Loucy (cell line): ENCODE data around the gene MGMT.

Experiments used
- H2AFZ ChIP-seq: fragments of 200-600 bp; sonication (generic); 2 replicates; pipeline ENCODE4 v1.6.0; 2016; ENCODE audit warnings: antibody characterized with exemption, mild to moderate bottlenecking, low read length, moderate library complexity
- H3F3A ChIP-seq: fragments of 200-600 bp; 2 replicates; pipeline ENCODE4 v1.6.0; 2016; ENCODE audit warnings: antibody characterized with exemption, low read depth, mild to moderate bottlenecking
- H3K27me3 ChIP-seq: fragments of 200-600 bp; sonication (generic); 2 replicates; pipeline ENCODE4 v1.6.1; 2014; ENCODE audit warnings: low read length, mild to moderate bottlenecking; ENCODE audit not compliant: insufficient read depth, poor library complexity, severe bottlenecking
- H3K36me3 ChIP-seq: fragments of 200-600 bp; sonication (generic); 2 replicates; pipeline ENCODE4 v1.6.1; 2016; ENCODE audit warnings: low read length; ENCODE audit not compliant: insufficient read depth
- H3K4me1 ChIP-seq: fragments of 200-600 bp; sonication (generic); 2 replicates; pipeline ENCODE4 v1.5.1; 2014; ENCODE audit warnings: low read length, mild to moderate bottlenecking; ENCODE audit not compliant: insufficient read depth, poor library complexity, severe bottlenecking
- H3K4me2 ChIP-seq: fragments of 200-600 bp; sonication (generic); 2 replicates; pipeline ENCODE4 v1.6.0; 2014; ENCODE audit warnings: antibody characterized with exemption, low read length, low read depth, mild to moderate bottlenecking; ENCODE audit not compliant: poor library complexity, severe bottlenecking
- H3K4me3 ChIP-seq: fragments of 200-600 bp; sonication (generic); 2 replicates; pipeline ENCODE4 v1.5.1; 2014; ENCODE audit warnings: low read length, mild to moderate bottlenecking, mixed read lengths; ENCODE audit not compliant: poor library complexity, severe bottlenecking
- H3K79me2 ChIP-seq: fragments of 200-600 bp; sonication (generic); 2 replicates; pipeline ENCODE4 v1.6.1; 2014; ENCODE audit warnings: low read length; ENCODE audit not compliant: insufficient read depth
- H3K9ac ChIP-seq: fragments of 200-600 bp; sonication (generic); 2 replicates; pipeline ENCODE4 v1.6.0; 2014; ENCODE audit warnings: mild to moderate bottlenecking, low read depth, low read length, moderate library complexity; ENCODE audit not compliant: poor library complexity, severe bottlenecking
- H3K9me2 ChIP-seq: fragments of 200-600 bp; sonication (generic); replicated peaks from 2 replicates; pipeline ENCODE4 v1.6.1; 2016; ENCODE audit warnings: low read depth, low read length, mixed read lengths
- H3K9me3 ChIP-seq: fragments of 200-600 bp; sonication (generic); 2 replicates; pipeline ENCODE4 v1.6.1; 2014; ENCODE audit warnings: mild to moderate bottlenecking, antibody characterized with exemption, low read length, low read depth; ENCODE audit not compliant: insufficient read depth
- H4K20me1 ChIP-seq: fragments of 200-600 bp; sonication (generic); 2 replicates; pipeline ENCODE4 v1.6.0; 2014; ENCODE audit warnings: antibody characterized with exemption, low read length, mild to moderate bottlenecking; ENCODE audit not compliant: insufficient read depth, poor library complexity, severe bottlenecking
- CTCF ChIP-seq: fragments of 200-600 bp; sonication (generic); conservative IDR thresholded peaks from 2 replicates; pipeline ENCODE4 v1.5.1; 2014; ENCODE audit warnings: mild to moderate bottlenecking, antibody characterized with exemption, low read length
- EZH2phosphoT487 ChIP-seq: fragments of 200-600 bp; IDR thresholded peaks from 2 replicates; pipeline ENCODE4 v1.6.1; 2018; ENCODE audit warnings: antibody characterized with exemption, mild to moderate bottlenecking, moderate library complexity, borderline replicate concordance

The MGMT gene

DNA sequence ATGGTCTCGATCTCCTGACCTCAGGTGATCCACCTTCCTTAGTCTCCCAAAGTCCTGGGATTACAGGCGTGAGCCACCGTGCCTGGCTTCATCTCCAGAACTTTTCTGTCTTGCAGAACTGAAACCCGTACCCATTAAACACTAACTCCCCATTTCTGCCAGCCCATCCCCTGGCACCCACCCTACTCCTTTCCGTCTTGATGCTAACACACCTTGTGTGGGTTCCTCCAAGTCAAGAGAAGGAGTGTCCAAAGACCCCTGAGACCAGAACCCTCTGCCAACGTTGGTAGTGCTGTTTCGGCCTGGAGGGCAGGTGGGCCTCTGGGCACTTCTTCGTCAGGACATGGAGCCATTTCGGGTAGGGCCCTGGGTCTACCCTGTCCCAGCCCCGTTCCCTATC lies 83.6 kb downstream of the MGMT start:
- TF ChIP-seq CTCF = no peak
- no peak for TF ChIP-seq EZH2phosphoT487
- Histone ChIP-seq H3K79me2 (no peaks in the 10 kb centered on the region), H3K4me3 (no peak overlapping the region), H3K4me1 (peaks cover 5% of the 10 kb centered on the region), H3K36me3 (no peaks in the 10 kb centered on the region), H3K9me3 (no peaks in the 10 kb centered on the region), H3K27me3 (no peaks in the 10 kb centered on the region), H3K9ac (no peak overlapping the region), H3K4me2 (no peak overlapping the region), H3F3A (no peaks in the 10 kb centered on the region), H3K9me2 (no peaks in the 10 kb centered on the region), H2AFZ (no peak overlapping the region), H4K20me1 (no peaks in the 10 kb centered on the region)

DNA sequence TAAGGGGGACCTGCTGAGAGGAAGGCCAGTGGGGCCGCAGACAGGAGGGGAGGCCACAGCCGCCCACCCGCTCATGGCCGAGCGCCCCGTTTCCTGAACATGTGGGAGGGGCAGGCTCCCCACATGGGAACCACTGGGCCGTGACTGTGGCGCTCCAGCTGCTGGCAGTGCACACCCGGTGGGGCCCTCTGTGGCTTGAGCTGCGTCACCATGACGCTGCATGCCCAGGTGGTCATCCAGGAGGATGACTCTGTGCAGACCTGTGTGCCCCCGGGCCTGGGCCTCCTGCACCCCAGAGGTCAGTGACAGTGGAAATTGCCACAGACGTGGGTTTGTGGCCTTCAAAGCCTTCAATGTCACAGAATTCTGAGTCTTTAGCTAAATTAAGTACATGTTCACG lies 85.1 kb downstream of the MGMT start:
- Histone ChIP-seq H3K79me2 (no peaks in the 10 kb centered on the region), H3K4me2 (no peak overlapping the region), H3K9ac (no peak overlapping the region), H3K4me3 (no peak overlapping the region), H3K4me1 (no peaks in the 10 kb centered on the region), H2AFZ (no peak overlapping the region), H3F3A (no peaks in the 10 kb centered on the region), H3K9me2 (no peaks in the 10 kb centered on the region), H4K20me1 (no peaks in the 10 kb centered on the region), H3K9me3 (no peaks in the 10 kb centered on the region), H3K27me3 (no peaks in the 10 kb centered on the region), H3K36me3 (no peaks in the 10 kb centered on the region)
- no peak for TF ChIP-seq EZH2phosphoT487
- no peak for TF ChIP-seq CTCF

- no peak overlapping the region for H3K4me2 ChIP-seq
- TF ChIP-seq CTCF = no peak
- TF ChIP-seq EZH2phosphoT487 = no peak
- no peaks in the 10 kb centered on the region for H3K36me3 ChIP-seq
- no peaks in the 10 kb centered on the region for H3F3A ChIP-seq
- H3K9me3 ChIP-seq = no peaks in the 10 kb centered on the region
- H3K4me3 ChIP-seq = no peak overlapping the region
- H3K9ac ChIP-seq = no peak overlapping the region
- no peak overlapping the region for H2AFZ ChIP-seq
- H3K27me3 ChIP-seq = no peaks in the 10 kb centered on the region
- H3K9me2 ChIP-seq = no peaks in the 10 kb centered on the region
- H3K4me1 ChIP-seq = no peaks in the 10 kb centered on the region
- no peaks in the 10 kb centered on the region for H4K20me1 ChIP-seq
- H3K79me2 ChIP-seq = no peaks in the 10 kb centered on the region
These were observed 86.9 kb downstream of the MGMT start for GRCh38 chr10:129553928-129554327.
